Measurements from ENCODE around the gene EIF2S3B.

Gene EIF2S3B

GRCh38 chr12:10521555-10521954, 15.9 kb downstream of the EIF2S3B start:
- H3K27ac Mint-ChIP-seq: no peak overlapping the region
- no peaks in the 10 kb centered on the region for H3K36me3 Mint-ChIP-seq
- no peak for ATAC-seq (ENCODE audit: low read depth)
- no peaks in the 10 kb centered on the region for H3K4me1 Mint-ChIP-seq
- no peaks in the 10 kb centered on the region for H3K9me3 Mint-ChIP-seq
- DNase-seq (ENCODE audit: low spot score in 2 of 2): no peak
- H3K4me3 Mint-ChIP-seq: no peak overlapping the region
- H3K27me3 Mint-ChIP-seq: peaks cover 1% of the 10 kb centered on the region

DNA sequence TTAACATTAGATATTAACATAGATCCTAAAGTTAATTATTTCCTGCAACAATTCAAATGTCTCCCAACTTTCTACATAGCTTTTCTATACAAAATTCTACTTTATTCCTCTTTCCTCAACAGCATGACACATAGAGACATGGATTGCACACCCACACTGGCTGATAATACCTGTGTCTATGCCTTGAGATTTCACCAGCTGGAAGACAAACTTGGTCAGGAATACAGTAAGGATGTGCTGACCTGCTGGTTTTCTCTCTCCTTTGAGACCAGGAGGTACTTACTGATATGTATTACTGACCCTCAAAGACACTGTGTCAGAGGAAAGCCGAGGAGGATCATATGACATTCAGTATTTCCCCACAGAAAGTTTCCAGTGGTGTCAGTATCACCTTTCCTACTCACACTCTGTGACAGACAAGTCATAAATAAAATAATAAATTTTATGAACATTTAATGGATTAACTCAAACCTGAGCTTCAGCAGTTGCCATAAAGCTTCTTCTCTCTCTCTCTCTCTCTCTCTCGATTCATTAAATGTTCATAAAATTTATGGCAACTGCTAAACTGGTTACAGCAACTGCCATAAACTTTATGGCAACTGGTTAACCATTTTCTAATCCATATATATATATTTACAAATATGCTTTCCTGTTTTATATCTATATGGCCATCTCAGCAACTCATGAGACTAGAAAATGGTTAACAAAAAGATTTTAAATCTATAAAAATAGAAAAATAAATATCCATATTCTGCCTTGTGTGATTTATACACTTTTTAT, 22.7 kb downstream of the EIF2S3B start:
- ATAC-seq (ENCODE audit: low read depth) (no peak), DNase-seq (ENCODE audit: low spot score in 2 of 2) (no peak)
- no peaks in the 10 kb centered on the region for H3K9me3 Mint-ChIP-seq
- no peaks in the 10 kb centered on the region for H3K4me1 Mint-ChIP-seq
- H3K27me3 Mint-ChIP-seq: peaks cover 4% of the 10 kb centered on the region
- no peaks in the 10 kb centered on the region for H3K36me3 Mint-ChIP-seq
- H3K27ac Mint-ChIP-seq: no peak overlapping the region
- H3K4me3 Mint-ChIP-seq: no peak overlapping the region

DNA sequence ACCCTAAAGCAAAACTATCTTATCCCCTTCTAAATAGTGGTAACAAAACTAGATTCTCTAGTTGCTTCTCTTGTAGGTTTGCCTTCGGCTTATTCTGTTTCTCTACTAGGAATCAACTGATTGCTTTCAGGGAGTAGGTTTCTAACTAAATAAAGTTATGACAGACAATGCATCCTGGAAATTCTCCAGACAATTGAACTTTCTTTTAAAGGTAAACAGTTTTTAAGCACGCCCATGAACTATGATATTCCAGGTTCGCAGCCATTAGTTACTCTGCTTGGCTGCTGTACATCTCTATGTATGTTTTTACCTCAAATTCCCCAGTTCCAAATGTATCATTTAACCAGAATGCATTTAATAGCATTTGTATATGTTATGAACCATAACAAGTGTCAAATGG, 23.9 kb downstream of the EIF2S3B start:
- Mint-ChIP-seq H3K27me3 (peaks cover 4% of the 10 kb centered on the region), H3K9me3 (no peaks in the 10 kb centered on the region), H3K4me3 (no peak overlapping the region), H3K27ac (no peak overlapping the region), H3K4me1 (no peaks in the 10 kb centered on the region), H3K36me3 (no peaks in the 10 kb centered on the region)
- ATAC-seq (ENCODE audit: low read depth): no peak
- DNase-seq (ENCODE audit: low spot score in 2 of 2): no peak

GRCh38 chr12:10537721-10538120, 32.0 kb downstream of the EIF2S3B start:
- Mint-ChIP-seq H3K36me3 (no peaks in the 10 kb centered on the region), H3K27me3 (no peaks in the 10 kb centered on the region), H3K9me3 (no peaks in the 10 kb centered on the region), H3K4me1 (no peaks in the 10 kb centered on the region), H3K27ac (no peak overlapping the region), H3K4me3 (no peak overlapping the region)
- ATAC-seq (ENCODE audit: low read depth): no peak
- no peak for DNase-seq (ENCODE audit: low spot score in 2 of 2)

- ATAC-seq (ENCODE audit: low read depth) (peak; percentile 72), DNase-seq (ENCODE audit: low spot score in 2 of 2) (no peak)
- Mint-ChIP-seq H3K27ac (peak overlapping the region; percentile 10), H3K27me3 (peaks cover 3% of the 10 kb centered on the region), H3K9me3 (no peaks in the 10 kb centered on the region), H3K4me1 (no peaks in the 10 kb centered on the region), H3K4me3 (no peak overlapping the region), H3K36me3 (no peaks in the 10 kb centered on the region)
These were observed 35.1 kb downstream of the EIF2S3B start for GRCh38 chr12:10540776-10541205.

DNA sequence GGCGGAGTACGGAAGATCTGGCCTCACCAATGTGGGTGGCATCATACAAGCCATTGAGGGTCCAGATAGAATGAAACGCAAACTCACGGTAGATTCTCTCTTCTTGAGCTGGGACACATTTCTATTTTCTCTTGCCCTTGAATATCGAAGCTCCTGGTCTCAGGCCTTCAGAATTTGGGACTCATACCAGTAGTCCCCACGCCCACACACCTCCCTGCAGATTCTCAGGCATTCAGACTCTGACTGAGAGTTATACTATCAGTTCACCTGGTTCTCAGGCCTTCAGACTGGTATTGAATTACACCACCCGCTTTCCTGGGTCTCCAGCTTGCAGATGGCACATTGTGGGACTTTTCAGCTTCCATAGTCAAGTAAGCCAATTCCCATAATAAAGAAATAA, 37.8 kb downstream of the EIF2S3B start:
- no peaks in the 10 kb centered on the region for H3K4me1 Mint-ChIP-seq
- no peaks in the 10 kb centered on the region for H3K36me3 Mint-ChIP-seq
- no peak overlapping the region for H3K4me3 Mint-ChIP-seq
- ATAC-seq (ENCODE audit: low read depth) (no peak), DNase-seq (ENCODE audit: low spot score in 2 of 2) (no peak)
- H3K27ac Mint-ChIP-seq: no peak overlapping the region
- no peaks in the 10 kb centered on the region for H3K9me3 Mint-ChIP-seq
- peaks cover 3% of the 10 kb centered on the region for H3K27me3 Mint-ChIP-seq

DNA sequence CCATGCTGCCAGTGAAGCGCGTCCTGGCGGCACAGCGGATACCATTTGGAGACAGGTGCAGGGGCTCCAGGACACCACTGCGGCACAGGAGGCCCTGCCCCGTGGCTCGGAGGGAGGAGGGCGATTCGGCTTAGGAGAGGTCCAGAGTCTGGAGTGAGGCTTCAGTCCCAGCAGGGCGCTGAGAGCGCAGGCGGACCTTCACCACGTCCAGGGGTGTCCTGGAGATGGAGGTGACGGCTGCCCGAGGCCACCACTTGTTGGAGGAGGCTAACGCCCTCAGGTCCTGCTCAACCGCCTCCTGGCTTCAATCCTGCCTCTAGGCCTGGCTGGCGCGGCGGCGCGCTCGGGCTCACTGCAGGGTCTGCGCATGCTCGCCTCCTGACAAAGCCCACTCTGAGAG, 45.7 kb downstream of the EIF2S3B start:
- H3K27me3 Mint-ChIP-seq: no peaks in the 10 kb centered on the region
- no peaks in the 10 kb centered on the region for H3K36me3 Mint-ChIP-seq
- H3K27ac Mint-ChIP-seq: no peak overlapping the region
- no peak overlapping the region for H3K4me3 Mint-ChIP-seq
- peaks cover 2% of the 10 kb centered on the region for H3K9me3 Mint-ChIP-seq
- no peak for ATAC-seq (ENCODE audit: low read depth)
- no peak for DNase-seq (ENCODE audit: low spot score in 2 of 2)
- H3K4me1 Mint-ChIP-seq: no peaks in the 10 kb centered on the region

- ATAC-seq (ENCODE audit: low read depth): no peak
- Mint-ChIP-seq H3K4me1 (peaks cover 4% of the 10 kb centered on the region), H3K36me3 (no peaks in the 10 kb centered on the region), H3K9me3 (peaks cover 2% of the 10 kb centered on the region), H3K27ac (no peak overlapping the region), H3K4me3 (no peak overlapping the region), H3K27me3 (peaks cover 5% of the 10 kb centered on the region)
- DNase-seq (ENCODE audit: low spot score in 2 of 2): no peak
These were observed 47.5 kb downstream of the EIF2S3B start for GRCh38 chr12:10553148-10553547.

DNA sequence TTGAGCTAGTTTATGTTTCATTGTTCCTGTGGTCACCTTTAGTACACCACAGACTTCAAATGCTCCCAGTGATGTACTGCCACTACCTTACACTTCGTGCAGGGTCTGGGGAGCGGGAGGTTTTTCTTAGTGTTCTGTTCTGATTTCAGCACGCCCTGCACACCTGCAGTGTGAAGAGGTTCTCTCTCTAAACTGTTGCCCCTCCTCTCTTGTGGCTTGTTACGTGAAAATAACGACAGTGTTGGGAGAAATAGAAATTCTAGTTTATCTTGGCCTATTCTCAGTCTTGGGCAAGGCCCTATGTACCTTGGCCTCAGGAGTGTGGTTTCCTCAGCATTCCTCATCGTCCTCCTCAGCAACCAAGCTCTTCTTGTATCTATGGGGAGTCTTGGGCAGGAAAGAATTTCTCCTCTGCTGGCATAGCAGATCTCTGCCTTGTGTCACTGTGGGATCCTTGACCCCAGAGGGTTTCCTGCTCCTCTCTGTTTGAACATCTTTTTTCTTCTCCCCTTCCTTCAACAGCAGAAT, 48.6 kb downstream of the EIF2S3B start:
- Mint-ChIP-seq H3K27ac (no peak overlapping the region), H3K9me3 (peaks cover 2% of the 10 kb centered on the region), H3K27me3 (peaks cover 8% of the 10 kb centered on the region)

DNA sequence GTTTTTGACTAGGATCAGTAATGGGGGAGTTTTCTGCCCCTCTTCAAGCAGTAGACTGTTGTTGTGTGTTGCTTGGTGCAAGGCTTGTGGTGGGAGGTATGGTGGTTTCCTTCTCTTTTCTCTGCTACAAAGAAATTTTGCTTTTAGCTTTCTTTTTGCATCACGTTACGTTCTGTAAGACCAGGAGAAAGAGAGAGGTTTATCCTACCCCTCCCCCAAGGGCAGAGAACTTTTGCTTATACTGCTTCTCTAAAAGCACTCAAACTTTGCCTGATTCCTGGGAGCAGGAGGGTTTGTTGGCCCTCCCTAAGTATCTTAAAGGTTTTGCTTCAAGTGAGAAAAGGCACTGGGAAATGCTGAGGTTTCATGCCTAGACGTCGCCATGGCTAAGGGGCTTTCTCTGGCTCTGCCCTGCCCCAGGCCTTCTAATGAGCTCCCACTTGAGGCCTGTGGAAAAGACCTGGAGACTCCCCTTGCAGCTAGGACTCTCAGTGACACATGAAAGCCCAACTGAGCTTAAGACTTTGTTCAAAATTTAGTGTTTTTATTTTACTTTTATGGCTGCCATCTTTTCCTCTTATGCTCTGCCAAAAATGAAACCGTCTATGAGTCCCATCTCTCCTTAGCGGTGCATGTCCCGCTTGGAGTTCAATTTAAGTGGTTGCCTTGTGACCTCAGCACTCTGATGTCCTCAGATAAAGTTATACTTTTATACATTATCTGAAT, 49.2 kb downstream of the EIF2S3B start:
- DNase-seq (ENCODE audit: low spot score in 2 of 2) (no peak), ATAC-seq (ENCODE audit: low read depth) (no peak)
- H3K27me3 Mint-ChIP-seq: peaks cover 10% of the 10 kb centered on the region
- peaks cover 4% of the 10 kb centered on the region for H3K4me1 Mint-ChIP-seq
- H3K9me3 Mint-ChIP-seq: peaks cover 2% of the 10 kb centered on the region
- H3K36me3 Mint-ChIP-seq: no peaks in the 10 kb centered on the region
- no peak overlapping the region for H3K4me3 Mint-ChIP-seq
- H3K27ac Mint-ChIP-seq: no peak overlapping the region

More for the DNA sequence above, 48.6 kb downstream of the EIF2S3B start:
- no peaks in the 10 kb centered on the region for H3K36me3 Mint-ChIP-seq
- no peak overlapping the region for H3K4me3 Mint-ChIP-seq
- DNase-seq (ENCODE audit: low spot score in 2 of 2): no peak
- no peak for ATAC-seq (ENCODE audit: low read depth)
- peaks cover 4% of the 10 kb centered on the region for H3K4me1 Mint-ChIP-seq

GRCh38 chr12:10557329-10557728, 51.6 kb downstream of the EIF2S3B start:
- Mint-ChIP-seq H3K4me1 (peaks cover 4% of the 10 kb centered on the region), H3K9me3 (peaks cover 2% of the 10 kb centered on the region), H3K27ac (no peak overlapping the region), H3K27me3 (peaks cover 11% of the 10 kb centered on the region), H3K4me3 (no peak overlapping the region), H3K36me3 (no peaks in the 10 kb centered on the region)
- DNase-seq (ENCODE audit: low spot score in 2 of 2) (no peak), ATAC-seq (ENCODE audit: low read depth) (no peak)

DNA sequence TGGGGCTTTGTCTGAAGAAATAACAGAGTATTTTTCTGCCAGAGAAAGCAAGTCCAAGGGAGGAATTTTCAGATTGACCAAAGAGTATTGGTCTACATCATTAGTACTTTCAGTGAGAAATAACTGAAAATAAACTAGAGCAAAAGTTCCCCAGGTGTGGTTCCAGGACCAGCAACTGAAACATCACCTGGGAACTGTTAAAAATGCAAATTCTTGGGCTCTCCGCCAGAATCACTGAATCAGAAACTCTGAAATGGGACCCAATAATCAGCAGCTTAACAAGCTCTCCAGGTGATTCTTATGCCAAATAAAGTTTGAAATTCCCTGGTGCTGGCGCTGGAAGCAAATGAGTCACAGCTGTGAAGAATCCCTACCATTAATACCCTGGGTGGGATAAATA, 52.1 kb downstream of the EIF2S3B start:
- H3K4me3 Mint-ChIP-seq: no peak overlapping the region

More for the DNA sequence above, 52.1 kb downstream of the EIF2S3B start:
- no peaks in the 10 kb centered on the region for H3K36me3 Mint-ChIP-seq
- H3K27ac Mint-ChIP-seq: no peak overlapping the region
- peaks cover under 1% of the 10 kb centered on the region for H3K9me3 Mint-ChIP-seq
- peaks cover 11% of the 10 kb centered on the region for H3K27me3 Mint-ChIP-seq
- DNase-seq (ENCODE audit: low spot score in 2 of 2) (no peak), ATAC-seq (ENCODE audit: low read depth) (no peak)
- H3K4me1 Mint-ChIP-seq: peaks cover 4% of the 10 kb centered on the region
